Measurements from ENCODE around the gene THBS2. TPM values are rescaled to one million over a fixed set of nuclear protein-coding genes. Genes with fewer than 3 reads are reported as not detected.
A peak's percentile ranks its signal among the peaks of the same experiment; 100 is the strongest.
"Not testable (repeated sequence)": the region's sequence is repeated elsewhere in the genome, so short reads cannot be mapped to it uniquely, and the experiment has no call there.

THBS2 gene
- total RNA-seq, 1 donor from 2014 or later, result not detected

- no peak overlapping the region for H3K4me3 Mint-ChIP-seq
- H3K4me1 Mint-ChIP-seq, result no peaks in the 10 kb centered on the region
- no peaks in the 10 kb centered on the region for H3K9me3 Mint-ChIP-seq
- no peaks in the 10 kb centered on the region for H3K36me3 Mint-ChIP-seq (ENCODE audit: low read depth)
- no peak for DNase-seq
- H3K27ac Mint-ChIP-seq, result no peak overlapping the region
- no peaks in the 10 kb centered on the region for H3K27me3 Mint-ChIP-seq
- intact Hi-C loops (cut with micrococcal nuclease), result no loop called here
These were observed 27.8 kb downstream of the THBS2 start for GRCh38 chr6:169225887-169226286.

GRCh38 chr6:169225131-169225576, 28.5 kb downstream of the THBS2 start:
- Mint-ChIP-seq H3K36me3 (ENCODE audit: low read depth) (no peaks in the 10 kb centered on the region), H3K27ac (no peak overlapping the region), H3K9me3 (no peaks in the 10 kb centered on the region), H3K4me1 (no peaks in the 10 kb centered on the region), H3K27me3 (no peaks in the 10 kb centered on the region), H3K4me3 (no peak overlapping the region)
- no peak for DNase-seq
- intact Hi-C loops (cut with micrococcal nuclease), result no loop called here

DNA sequence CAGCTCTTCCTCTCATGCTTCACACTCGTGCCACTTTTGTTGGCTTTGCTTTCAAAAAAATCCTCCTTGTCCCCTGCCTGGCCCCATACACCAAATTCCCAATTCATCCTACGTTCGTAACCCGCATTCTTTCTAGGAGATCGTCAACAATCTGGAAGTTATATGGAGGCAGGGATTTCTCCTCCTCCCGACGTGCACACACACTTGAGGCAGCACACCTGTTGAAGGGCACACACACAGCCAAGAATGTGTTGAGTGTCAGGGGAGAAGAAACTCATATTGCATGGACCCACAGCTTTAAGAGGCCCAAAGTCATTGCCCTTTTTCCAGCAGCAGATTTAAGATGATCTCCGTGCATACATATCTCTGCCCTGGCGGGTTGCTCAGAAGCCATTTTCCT, 28.9 kb downstream of the THBS2 start:
- H3K4me1 Mint-ChIP-seq, result no peaks in the 10 kb centered on the region
- H3K27ac Mint-ChIP-seq, result no peak overlapping the region
- no peaks in the 10 kb centered on the region for H3K36me3 Mint-ChIP-seq (ENCODE audit: low read depth)
- intact Hi-C loops (cut with micrococcal nuclease), result no loop called here
- DNase-seq, result no peak
- H3K4me3 Mint-ChIP-seq, result no peak overlapping the region
- no peaks in the 10 kb centered on the region for H3K27me3 Mint-ChIP-seq
- H3K9me3 Mint-ChIP-seq, result no peaks in the 10 kb centered on the region

DNA sequence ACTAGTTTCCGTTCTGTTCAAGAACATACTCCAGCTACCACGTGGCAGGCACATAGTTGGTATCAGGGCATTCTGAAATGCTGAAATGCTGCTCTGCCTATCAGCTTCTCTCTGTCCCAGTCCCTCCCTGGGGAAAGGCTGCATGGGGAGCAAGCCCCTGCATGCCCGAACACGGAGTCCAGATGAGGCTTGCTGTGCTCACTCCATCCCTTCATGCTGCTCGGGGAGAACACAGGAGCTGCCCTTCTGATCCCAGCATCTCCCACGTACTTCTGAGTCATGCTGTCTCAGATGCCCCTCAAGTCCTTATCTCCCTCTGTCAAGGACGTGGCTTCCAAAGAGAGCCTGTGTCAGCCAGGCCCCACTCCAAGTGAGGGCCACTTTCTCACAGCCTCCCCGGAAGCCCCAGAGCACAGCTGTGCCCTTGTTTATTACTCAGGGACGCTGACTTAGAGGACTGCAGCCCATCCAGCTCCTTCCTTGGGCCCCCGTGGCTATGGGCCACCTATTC, 29.4 kb downstream of the THBS2 start:
- intact Hi-C loops (cut with micrococcal nuclease), result no loop called here
- no peaks in the 10 kb centered on the region for H3K36me3 Mint-ChIP-seq (ENCODE audit: low read depth)
- no peaks in the 10 kb centered on the region for H3K4me1 Mint-ChIP-seq
- peaks cover 1% of the 10 kb centered on the region for H3K9me3 Mint-ChIP-seq
- H3K27ac Mint-ChIP-seq, result no peak overlapping the region
- DNase-seq, result no peak
- no peak overlapping the region for H3K4me3 Mint-ChIP-seq
- H3K27me3 Mint-ChIP-seq, result no peaks in the 10 kb centered on the region

DNA sequence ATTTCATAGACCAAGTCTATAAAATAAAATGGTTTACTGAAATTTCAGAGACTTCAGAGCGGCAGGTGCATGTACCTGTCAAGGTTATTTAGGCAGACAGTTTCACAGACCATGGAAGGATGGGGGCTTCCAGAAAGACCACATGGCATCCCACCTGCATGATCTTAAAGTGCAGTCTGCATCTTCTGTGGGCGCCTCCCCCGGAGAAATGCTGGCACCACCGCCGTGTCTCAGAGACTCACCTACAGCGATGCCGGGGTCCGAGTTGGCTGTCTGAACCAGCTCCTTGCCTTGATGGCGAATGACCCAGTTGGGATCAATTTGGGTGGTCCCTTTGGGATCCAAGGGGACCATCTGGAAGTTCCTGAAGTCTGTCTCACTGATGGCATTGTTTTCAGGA, 30.6 kb downstream of the THBS2 start:
- H3K4me3 Mint-ChIP-seq, result no peak overlapping the region
- H3K4me1 Mint-ChIP-seq, result no peaks in the 10 kb centered on the region
- H3K27me3 Mint-ChIP-seq, result no peaks in the 10 kb centered on the region
- H3K36me3 Mint-ChIP-seq (ENCODE audit: low read depth), result peaks cover 3% of the 10 kb centered on the region
- intact Hi-C loops (cut with micrococcal nuclease), result no loop called here
- no peak for DNase-seq
- peaks cover 12% of the 10 kb centered on the region for H3K9me3 Mint-ChIP-seq
- H3K27ac Mint-ChIP-seq, result no peak overlapping the region

GRCh38 chr6:169222126-169222525, 31.5 kb downstream of the THBS2 start:
- Mint-ChIP-seq H3K4me3 (no peak overlapping the region), H3K27ac (no peak overlapping the region), H3K4me1 (no peaks in the 10 kb centered on the region), H3K9me3 (peaks cover 14% of the 10 kb centered on the region), H3K36me3 (ENCODE audit: low read depth) (peaks cover 3% of the 10 kb centered on the region), H3K27me3 (no peaks in the 10 kb centered on the region)
- DNase-seq, result no peak
- intact Hi-C loops (cut with micrococcal nuclease), result no loop called here

- H3K27ac Mint-ChIP-seq, result no peak overlapping the region
- no peak overlapping the region for H3K4me3 Mint-ChIP-seq
- no peaks in the 10 kb centered on the region for H3K4me1 Mint-ChIP-seq
- peaks cover 14% of the 10 kb centered on the region for H3K9me3 Mint-ChIP-seq
- no peak for DNase-seq
- no peaks in the 10 kb centered on the region for H3K27me3 Mint-ChIP-seq
- intact Hi-C loops (cut with micrococcal nuclease), result no loop called here
- peaks cover 3% of the 10 kb centered on the region for H3K36me3 Mint-ChIP-seq (ENCODE audit: low read depth)
These were observed 32.4 kb downstream of the THBS2 start for GRCh38 chr6:169221264-169221663.

GRCh38 chr6:169220068-169220964, 33.3 kb downstream of the THBS2 start:
- peaks cover 14% of the 10 kb centered on the region for H3K9me3 Mint-ChIP-seq
- no peak overlapping the region for H3K4me3 Mint-ChIP-seq
- no peak for DNase-seq
- peaks cover 3% of the 10 kb centered on the region for H3K36me3 Mint-ChIP-seq (ENCODE audit: low read depth)
- no peaks in the 10 kb centered on the region for H3K27me3 Mint-ChIP-seq
- no peak overlapping the region for H3K27ac Mint-ChIP-seq
- intact Hi-C loops (cut with micrococcal nuclease), result no loop called here
- no peaks in the 10 kb centered on the region for H3K4me1 Mint-ChIP-seq

GRCh38 chr6:169217972-169218371, 35.7 kb downstream of the THBS2 start:
- intact Hi-C loops (cut with micrococcal nuclease), result loop anchor here (10.0 kb wide), 1 partner anchor 323 kb away; no protein-coding TSS in a partner anchor
- H3K27ac Mint-ChIP-seq, result no peak overlapping the region
- no peaks in the 10 kb centered on the region for H3K27me3 Mint-ChIP-seq
- peaks cover 14% of the 10 kb centered on the region for H3K9me3 Mint-ChIP-seq
- peaks cover 3% of the 10 kb centered on the region for H3K36me3 Mint-ChIP-seq (ENCODE audit: low read depth)
- no peaks in the 10 kb centered on the region for H3K4me1 Mint-ChIP-seq
- no peak for DNase-seq
- no peak overlapping the region for H3K4me3 Mint-ChIP-seq

GRCh38 chr6:169216830-169217229, 36.8 kb downstream of the THBS2 start:
- Mint-ChIP-seq H3K4me1 (peaks cover 3% of the 10 kb centered on the region), H3K27me3 (no peaks in the 10 kb centered on the region), H3K27ac (no peak overlapping the region), H3K9me3 (peaks cover 19% of the 10 kb centered on the region), H3K36me3 (ENCODE audit: low read depth) (peaks cover 7% of the 10 kb centered on the region), H3K4me3 (no peak overlapping the region)
- DNase-seq, result no peak
- intact Hi-C loops (cut with micrococcal nuclease), result loop anchor here (10.0 kb wide), 1 partner anchor 322 kb away; no protein-coding TSS in a partner anchor

DNA sequence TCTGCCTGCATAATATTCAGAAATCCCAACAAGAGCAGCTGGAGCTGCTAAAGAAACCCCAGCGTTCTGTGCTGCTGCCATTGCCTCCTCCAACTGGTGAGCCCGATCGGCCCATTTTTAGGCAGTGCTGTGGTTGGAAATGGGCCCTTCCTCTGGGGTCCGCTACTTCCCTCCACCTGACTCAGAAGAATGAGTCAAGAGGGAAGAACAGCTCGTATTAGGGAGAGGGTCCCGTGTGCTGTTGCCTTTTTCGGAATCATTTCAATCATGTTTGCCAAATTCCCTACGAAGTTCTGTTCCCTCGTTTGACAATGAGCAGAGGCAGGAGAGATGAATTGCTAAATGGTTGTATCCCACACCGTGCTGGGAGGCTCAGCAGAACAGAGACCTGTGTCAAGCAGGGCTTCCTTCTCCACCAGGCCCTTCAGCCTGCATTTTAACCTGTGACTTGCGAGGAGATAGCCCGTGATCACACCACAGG, 38.4 kb downstream of the THBS2 start:
- Mint-ChIP-seq H3K27me3 (no peaks in the 10 kb centered on the region), H3K4me1 (peaks cover 4% of the 10 kb centered on the region), H3K9me3 (peaks cover 35% of the 10 kb centered on the region), H3K4me3 (no peak overlapping the region), H3K36me3 (ENCODE audit: low read depth) (peaks cover 7% of the 10 kb centered on the region), H3K27ac (no peak overlapping the region)
- DNase-seq, result no peak
- intact Hi-C loops (cut with micrococcal nuclease), result loop anchor here (10.0 kb wide), 1 partner anchor 320 kb away; no protein-coding TSS in a partner anchor

DNA sequence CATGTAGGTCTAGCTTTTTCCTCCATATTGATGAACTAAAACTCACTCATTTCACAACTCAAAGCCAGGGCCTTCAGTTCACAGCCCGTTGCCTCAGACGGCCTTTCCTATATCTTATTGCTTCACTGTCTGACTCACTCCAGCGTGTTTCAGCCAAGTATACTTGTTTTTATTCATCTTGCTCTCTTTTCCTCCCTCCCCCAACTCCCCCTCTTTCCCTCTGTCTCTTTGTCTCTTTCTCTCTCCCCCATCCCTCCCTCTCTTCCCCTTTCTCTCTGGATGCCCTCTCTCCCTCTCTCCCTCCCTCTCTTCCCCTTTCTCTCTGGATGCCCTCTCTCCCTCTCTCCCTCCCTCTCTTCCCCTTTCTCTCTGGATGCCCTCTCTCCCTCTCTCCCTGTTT, 38.9 kb downstream of the THBS2 start:
- not testable (repeated sequence) for H3K27me3 Mint-ChIP-seq; H3K4me1 Mint-ChIP-seq; H3K4me3 Mint-ChIP-seq; H3K27ac Mint-ChIP-seq; DNase-seq; H3K36me3 Mint-ChIP-seq (ENCODE audit: low read depth)
- peaks cover 40% of the 10 kb centered on the region for H3K9me3 Mint-ChIP-seq
- intact Hi-C loops (cut with micrococcal nuclease), result loop anchor here (5.0 to 10.0 kb wide), 2 partner anchors 320 to 508 kb away; partner anchors contain the start of gene PHF10

DNA sequence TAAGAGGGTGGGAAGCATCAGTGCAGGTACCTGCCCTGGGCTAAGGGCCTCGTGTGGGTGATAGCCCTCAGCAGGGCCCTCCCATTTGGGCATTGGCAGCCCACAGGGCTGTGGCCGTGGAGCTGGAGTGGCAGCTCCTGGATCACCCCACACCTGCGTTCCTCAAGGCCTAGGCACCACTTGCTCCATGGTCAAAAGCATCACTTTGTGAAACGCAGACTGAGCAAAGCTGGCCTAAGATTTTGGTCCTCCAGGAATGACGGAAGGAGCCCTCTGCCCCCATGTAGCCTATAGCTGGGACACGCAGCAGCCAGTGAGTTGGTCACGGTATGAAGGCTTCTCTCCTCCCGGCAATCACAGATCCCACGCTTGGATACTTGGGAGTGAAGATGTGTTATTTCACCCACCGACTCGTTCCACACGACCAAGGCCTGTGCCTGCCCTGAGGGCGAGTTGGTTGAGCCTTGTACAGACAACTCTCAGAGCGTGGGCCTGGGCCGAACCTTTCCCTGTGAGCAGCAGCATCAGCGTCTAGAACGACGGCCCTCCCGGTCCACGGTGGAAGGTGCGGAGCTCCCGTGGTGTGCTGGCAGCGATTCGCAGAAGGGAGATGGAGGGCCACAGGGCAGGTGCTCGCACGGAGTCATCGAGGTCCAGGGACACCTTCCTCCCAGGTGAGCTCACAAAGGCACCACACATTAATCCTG, 39.7 kb downstream of the THBS2 start:
- DNase-seq, result peak; percentile 58
- intact Hi-C loops (cut with micrococcal nuclease), result loop anchor here (5.0 to 10.0 kb wide), 2 partner anchors 319 to 508 kb away; partner anchors contain the start of gene PHF10
- H3K4me1 Mint-ChIP-seq, result peaks cover 4% of the 10 kb centered on the region
- no peak overlapping the region for H3K27ac Mint-ChIP-seq
- no peak overlapping the region for H3K4me3 Mint-ChIP-seq
- H3K9me3 Mint-ChIP-seq, result peaks cover 42% of the 10 kb centered on the region
- H3K27me3 Mint-ChIP-seq, result no peaks in the 10 kb centered on the region
- peaks cover 7% of the 10 kb centered on the region for H3K36me3 Mint-ChIP-seq (ENCODE audit: low read depth)
